NB4 (cell line): ENCODE measurements around the gene VGLL4.

Source experiments
- MYC ChIP-seq: IDR thresholded peaks from 2 replicates; pipeline ENCODE4 v1.6.1; 2011; ENCODE audit warnings: low read depth, low read length
- POLR2A ChIP-seq: IDR thresholded peaks from 2 replicates; pipeline ENCODE4 v1.6.1; 2011; ENCODE audit warnings: mild to moderate bottlenecking; ENCODE audit not compliant: insufficient read length; ENCODE audit errors: extremely low read depth
- TF ChIP-seq, protein P1 (sequence below): IDR thresholded peaks from one replicate; pipeline ENCODE4 v1.5.1; 2012; ENCODE audit warnings: low read depth, low read length

DNA sequence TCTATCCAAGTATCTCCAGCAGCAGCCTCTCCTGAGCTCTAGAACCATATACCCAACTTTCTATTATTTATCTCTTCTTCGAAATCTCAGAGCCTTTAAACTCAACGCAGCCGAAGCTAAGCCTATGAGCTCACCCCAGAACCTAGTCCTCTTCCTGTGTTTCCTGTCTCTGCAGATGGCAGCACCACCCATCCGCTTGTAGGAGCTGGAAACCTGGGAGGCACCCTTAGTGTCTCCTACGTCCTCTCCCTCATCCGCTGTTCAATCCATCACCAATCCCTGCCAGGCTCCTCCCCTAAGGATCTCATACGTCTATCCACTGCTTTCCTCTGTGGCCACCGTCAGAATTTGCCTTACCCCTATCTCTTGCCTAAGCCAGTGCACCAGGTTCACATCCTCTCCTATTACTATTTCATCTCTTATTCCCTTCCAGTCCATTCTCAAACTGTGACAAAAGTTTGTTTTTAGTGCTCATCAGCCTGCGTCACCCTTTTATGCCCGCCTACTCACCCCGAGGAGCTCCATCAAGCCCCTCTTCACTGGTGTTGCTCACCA lies 9.6 kb downstream of the VGLL4 start:
- TF ChIP-seq, protein P1, sequence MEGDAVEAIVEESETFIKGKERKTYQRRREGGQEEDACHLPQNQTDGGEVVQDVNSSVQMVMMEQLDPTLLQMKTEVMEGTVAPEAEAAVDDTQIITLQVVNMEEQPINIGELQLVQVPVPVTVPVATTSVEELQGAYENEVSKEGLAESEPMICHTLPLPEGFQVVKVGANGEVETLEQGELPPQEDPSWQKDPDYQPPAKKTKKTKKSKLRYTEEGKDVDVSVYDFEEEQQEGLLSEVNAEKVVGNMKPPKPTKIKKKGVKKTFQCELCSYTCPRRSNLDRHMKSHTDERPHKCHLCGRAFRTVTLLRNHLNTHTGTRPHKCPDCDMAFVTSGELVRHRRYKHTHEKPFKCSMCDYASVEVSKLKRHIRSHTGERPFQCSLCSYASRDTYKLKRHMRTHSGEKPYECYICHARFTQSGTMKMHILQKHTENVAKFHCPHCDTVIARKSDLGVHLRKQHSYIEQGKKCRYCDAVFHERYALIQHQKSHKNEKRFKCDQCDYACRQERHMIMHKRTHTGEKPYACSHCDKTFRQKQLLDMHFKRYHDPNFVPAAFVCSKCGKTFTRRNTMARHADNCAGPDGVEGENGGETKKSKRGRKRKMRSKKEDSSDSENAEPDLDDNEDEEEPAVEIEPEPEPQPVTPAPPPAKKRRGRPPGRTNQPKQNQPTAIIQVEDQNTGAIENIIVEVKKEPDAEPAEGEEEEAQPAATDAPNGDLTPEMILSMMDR = no peak
- TF ChIP-seq MYC = no peak
- no peak for TF ChIP-seq POLR2A
